Stimulated activated CD8-positive, alpha-beta memory T cell treated with anti-CD3 and anti-CD28 coated beads, Interleukin-4, amount 100 ng/mL, for 24 hours (primary cell): ENCODE measurements around the gene PEAR1.

Source experiments
- DNase-seq: peaks from one replicate; pipeline ENCODE4 v3.0.0-alpha.2; 2020; ENCODE audit warnings: low read depth

PEAR1 gene, protein sequence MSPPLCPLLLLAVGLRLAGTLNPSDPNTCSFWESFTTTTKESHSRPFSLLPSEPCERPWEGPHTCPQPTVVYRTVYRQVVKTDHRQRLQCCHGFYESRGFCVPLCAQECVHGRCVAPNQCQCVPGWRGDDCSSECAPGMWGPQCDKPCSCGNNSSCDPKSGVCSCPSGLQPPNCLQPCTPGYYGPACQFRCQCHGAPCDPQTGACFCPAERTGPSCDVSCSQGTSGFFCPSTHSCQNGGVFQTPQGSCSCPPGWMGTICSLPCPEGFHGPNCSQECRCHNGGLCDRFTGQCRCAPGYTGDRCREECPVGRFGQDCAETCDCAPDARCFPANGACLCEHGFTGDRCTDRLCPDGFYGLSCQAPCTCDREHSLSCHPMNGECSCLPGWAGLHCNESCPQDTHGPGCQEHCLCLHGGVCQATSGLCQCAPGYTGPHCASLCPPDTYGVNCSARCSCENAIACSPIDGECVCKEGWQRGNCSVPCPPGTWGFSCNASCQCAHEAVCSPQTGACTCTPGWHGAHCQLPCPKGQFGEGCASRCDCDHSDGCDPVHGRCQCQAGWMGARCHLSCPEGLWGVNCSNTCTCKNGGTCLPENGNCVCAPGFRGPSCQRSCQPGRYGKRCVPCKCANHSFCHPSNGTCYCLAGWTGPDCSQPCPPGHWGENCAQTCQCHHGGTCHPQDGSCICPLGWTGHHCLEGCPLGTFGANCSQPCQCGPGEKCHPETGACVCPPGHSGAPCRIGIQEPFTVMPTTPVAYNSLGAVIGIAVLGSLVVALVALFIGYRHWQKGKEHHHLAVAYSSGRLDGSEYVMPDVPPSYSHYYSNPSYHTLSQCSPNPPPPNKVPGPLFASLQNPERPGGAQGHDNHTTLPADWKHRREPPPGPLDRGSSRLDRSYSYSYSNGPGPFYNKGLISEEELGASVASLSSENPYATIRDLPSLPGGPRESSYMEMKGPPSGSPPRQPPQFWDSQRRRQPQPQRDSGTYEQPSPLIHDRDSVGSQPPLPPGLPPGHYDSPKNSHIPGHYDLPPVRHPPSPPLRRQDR

DNA sequence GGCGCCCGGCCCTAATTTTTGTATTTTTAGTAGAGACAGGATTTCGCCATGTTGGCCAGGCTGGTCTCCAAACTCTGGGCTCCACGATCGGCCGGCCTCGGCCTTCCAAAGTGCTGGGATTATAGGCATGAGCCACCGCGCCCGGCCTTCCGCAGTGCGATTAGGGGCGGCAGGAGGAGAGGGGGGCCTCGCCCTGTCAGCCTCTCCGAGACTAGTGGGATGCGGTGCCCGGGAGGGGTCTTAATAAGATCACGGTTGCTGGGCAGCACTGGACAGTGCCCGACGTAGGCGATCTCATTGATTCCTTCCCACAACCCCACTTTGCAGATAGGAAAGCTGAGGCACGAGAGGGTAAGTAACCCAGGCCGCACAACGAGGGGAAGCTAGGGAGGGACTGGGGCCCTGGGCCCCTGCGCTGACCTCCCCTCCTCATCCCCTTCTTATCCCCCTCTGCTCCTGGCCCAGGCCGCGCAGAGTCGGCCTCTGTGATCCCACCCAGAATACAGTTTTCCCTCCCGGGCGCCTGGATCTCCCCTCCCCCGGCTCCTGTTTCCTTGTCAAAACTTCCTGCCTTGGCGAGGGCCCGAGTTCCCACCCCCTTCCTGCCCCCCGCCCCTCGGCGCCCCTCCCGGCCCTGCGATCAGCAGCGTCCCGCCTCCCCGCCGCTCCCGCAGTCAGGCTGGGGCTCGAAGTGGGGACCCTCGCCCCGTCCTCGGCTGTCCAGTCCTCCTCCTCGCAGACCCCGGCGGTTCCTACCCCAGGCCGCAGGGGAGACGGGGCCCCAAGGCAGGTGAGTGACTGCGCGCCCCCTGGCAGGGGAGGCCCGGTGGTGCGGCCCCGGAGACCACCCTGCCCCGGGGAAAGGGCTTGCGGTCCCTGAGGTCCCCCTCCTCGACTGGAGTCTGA, at the start of gene PEAR1:
PEAR1 (plus strand) TSS at position 671 of the 906 bp plus-strand sequence. CDS start 10,209 bp downstream, outside the sequence.
- DNase-seq, result no peak

DNA sequence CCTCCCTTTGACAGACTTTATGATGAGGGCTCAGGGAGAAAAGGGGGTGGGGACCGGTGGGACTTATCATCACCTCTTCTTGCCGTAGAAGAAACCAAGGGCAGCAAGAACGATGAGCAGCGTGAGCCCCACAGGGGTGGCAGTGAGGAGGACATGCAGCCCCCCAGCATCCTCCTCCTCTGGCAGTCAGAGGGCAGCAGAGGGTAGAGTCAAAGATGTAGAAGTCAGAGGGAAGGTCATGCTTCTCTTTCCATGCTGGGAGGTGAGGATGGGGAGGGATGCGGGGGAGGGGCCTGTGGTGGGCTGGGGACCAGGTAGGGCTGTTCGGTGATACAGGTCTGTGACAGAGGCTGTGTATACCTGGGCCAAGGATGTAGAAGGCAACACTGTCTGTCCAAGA, 49.4 kb upstream of the PEAR1 start:
- no peak for DNase-seq

DNA sequence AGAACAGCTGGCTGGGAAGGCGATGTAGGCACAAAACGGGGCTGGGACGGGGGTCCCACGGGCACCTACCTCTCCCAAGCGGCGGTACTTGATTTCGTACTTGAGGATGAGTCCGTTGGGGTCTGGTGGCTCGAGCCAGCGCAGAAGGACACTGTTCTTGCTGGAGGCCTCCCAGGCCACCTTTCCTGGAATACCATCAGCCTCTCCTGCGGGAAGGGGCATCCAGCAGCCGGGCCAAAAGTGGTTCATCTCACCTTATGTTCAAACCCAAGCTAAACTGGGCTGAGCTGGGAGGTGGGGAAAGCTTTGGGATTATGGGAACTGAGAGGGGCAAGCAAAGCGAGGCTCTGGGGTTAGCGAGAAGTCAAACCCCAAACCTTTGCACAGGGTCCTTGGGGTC, 48.9 kb upstream of the PEAR1 start:
- no peak for DNase-seq

DNA sequence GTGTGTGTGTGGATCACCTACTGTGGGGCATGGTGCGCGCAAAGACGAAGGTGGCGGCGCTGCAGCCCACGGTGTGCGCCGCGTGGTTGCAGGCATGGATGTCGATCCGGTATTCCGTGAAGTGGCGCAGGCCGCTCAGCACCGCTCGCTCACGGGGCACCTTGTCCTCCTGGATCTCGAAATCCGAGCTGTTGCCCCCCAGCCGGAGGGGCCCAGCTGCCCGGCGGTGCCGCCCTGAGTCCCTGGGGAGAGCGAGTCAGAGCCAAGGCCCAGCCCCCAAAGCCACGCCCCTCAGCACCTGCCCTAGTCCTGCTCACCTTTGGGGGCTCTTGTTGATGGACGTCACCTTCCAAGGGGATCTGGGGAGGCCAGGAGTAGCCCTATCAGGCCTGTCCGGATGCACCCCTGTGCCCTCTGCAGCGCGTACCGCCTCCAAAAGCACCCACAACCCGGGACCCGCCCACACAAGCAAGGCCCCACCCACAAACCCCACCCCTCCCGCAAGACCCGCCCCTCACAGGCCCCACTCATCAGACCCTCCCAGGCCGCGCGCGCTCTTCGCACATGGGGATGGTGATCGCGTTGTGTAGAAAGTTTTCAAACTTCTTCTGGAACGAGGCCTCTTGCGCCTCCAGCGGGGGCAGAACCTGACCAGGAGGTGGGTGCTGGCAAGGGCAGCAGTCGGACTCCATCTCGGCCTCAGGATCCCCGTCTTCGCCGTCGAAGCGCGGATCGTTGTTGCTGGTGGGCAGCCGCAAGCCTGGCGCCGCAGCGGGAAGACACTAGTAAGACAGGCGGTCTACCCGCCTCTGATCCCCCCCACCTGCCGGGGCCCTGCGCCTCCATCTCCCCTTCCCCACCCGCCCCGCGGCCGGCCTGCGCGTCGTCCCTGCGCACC, 48.2 kb upstream of the PEAR1 start:
- DNase-seq, result no peak

DNA sequence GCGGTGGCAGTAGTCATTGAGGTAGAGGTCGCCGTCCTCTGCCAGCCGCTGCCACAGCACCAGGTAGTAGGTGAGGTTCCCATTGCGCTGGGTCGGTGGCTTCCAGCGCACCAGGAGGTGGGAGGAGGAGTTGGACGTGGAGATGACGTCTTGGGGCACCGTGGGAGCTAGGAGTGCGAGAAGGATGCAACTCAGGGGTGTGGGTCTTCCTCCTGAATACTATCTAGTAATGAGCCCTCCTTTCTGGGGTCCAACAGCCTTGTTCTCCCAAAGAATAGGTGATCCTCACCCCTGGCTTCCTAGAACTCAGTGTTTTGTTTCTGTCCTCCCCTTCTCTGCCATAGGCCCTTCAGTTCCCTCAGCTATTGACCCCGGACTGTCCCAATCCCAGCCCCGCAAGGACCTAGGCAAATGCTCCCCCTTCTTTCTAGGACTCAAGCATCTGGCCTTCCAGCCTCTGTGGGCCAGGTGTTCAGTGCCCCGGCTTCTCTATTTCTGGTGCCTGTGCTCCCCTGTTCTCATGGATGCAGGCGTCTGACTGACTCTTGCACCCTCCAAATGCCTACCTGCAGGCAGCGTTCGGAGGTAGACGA, 47.5 kb upstream of the PEAR1 start:
- no peak for DNase-seq

DNA sequence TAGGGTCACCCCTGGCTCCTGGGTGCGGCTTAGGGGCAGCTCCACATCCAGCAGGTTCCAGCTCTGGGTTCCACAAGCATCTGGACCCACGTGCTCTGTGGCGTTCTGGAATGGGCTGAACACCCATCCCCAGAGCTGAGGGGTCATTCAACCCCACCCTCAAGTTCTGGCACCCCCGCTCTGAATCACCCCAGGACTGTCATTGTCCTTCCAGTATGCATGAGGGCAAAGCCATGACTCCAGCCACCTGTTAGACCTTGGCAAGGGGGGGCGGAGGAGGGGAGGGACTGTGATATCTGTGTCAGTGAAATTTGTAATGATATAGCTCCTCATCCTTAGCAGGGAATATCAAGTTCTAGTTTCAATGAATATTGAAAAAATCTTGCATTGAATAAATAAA, 46.9 kb upstream of the PEAR1 start:
- DNase-seq, result no peak

DNA sequence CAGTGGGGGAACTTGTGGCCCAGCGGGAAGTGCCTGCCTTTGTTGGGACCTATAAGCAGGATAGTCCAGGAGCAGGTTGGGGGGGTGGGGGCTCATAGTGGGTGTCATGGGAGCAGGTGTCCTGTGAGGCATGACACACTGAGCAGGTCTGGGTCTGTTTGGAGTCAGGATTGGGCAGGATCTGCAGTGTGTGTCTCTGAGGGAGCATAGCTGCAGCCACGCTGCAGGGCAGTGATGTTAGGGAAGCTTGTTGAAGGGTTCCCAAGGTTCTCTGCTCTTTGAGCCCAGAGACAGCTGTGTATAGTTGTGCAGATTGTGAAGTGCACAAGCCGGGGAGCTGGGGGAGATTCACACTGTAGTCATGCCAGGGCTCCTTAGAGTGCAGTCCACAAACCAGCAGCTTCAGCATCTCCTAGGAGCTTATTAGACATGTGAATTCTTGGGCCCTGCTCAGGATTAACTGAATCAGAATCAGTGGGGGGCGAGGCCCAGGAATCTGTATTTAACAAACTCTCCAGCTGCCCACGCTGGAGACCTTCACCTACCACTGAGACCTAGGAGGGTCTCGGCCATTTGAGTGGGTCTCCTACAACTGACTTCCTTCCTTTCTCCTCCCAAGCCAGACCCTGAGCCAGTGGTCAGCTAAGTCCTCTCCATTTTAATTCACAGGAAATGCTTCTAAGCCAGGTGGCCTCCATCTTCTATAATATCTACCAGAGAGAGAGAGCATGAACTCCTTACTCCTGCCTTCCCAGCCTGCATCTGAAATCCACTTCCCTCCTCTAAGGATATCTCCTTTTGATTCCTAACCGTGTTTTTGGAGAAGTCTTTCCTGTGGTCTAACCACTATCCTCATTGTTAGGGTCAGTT, 45.7 kb upstream of the PEAR1 start:
- no peak for DNase-seq

DNA sequence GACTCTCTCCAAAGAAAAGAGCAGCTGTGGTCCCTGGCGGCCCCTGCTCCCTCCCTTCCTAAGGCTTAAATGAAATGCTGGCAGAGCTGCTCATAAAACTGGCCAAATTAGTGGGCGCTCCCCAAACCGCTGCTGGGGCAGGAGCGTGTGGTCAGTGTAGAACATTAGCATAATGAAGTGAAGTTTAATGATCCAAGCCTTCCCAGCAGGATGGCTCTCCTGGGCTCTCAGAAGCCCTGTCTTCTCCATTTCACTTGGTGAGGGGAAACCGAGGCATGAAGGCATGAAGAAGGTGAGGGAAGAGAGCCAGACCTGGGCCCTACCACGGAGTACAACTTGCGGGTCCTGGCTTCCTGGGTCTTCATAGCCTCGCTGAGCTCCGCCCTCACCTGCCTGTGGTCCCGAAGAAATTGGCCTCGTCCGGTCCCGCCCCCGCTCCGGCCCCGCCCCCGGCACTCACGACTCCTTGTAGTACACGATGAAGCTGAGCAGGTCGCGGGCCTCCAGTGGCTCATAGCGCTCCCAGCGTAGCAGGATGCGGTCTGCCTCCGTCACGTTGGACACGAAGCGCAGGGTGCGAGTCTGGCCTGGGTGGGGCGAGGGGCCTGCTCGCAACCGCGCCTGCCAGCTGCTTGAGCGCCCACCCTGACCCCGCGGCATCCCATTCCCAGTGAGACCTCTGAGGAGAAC, 44.9 kb upstream of the PEAR1 start:
- DNase-seq, result peak; percentile 50

DNA sequence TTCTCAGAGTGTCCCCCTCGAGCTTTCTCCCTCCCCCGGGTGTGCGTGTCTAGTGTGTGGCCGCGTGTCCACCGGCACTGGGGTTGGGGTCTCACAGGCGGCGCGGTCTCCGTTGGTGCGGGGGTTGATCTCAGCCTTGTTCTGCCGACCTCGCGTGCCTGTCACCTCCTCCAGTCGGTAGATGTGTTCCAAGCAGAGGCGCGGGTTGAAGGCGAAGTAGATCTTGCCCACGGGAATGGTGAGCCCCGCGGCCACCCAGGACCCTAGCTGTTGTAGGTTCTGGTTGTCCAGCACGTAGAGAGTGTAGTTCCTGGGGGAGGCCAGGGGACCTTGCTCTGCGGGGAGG, 44.4 kb upstream of the PEAR1 start:
- no peak for DNase-seq

DNA sequence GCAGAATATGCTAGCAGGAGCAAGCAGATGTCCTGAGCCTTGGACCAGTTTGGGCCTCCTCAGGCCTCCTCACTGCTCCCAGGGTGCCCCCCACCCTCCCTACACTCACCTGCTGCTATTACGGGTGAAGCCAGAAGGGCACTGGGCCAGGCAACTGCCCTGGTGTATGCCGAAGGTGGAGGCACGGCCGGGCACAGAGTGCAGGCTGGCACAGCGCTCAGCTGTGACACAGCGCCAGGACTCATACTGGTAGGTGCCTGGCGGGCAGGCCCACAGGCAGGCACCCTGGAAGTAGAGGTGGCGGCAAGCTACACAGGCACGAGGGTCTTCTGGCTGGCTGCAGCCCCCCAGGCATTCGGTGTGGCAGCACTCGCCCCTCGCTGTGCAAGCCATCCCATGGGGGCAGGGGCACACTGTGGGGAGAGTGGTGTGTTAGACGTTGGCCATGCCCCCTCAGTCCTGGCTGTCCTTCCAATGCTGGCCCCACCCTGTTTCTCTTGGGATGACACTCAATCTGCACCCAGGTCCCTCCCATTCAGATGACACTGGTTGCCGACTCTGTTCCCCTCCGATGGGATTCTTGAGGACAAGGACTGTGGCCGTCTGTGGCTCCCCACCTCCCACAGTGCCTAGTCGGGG, 41.6 kb upstream of the PEAR1 start:
- no peak for DNase-seq

DNA sequence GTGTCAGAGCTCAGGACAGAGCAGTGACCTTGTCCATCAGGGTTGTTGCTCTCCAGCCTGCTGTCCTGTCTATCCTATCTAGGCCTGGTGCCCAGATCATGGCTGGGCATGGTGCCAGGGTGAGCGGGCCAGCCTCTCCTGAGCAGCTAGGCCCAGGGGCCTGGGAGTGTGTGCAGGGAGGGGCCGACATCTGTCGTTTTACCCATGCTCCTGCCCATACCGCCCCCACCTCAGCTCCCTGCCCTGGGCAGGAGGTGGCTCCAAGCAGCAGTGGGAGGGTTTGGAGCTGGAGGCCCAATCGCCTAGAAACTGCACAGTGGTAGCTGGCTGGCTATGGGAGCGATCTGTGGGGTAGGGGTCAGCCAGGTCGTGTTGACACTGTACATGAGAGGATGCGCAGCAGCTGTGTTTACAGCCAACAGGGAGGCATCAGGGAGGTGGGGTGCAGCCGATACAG, 41.1 kb upstream of the PEAR1 start:
- DNase-seq, result no peak

DNA sequence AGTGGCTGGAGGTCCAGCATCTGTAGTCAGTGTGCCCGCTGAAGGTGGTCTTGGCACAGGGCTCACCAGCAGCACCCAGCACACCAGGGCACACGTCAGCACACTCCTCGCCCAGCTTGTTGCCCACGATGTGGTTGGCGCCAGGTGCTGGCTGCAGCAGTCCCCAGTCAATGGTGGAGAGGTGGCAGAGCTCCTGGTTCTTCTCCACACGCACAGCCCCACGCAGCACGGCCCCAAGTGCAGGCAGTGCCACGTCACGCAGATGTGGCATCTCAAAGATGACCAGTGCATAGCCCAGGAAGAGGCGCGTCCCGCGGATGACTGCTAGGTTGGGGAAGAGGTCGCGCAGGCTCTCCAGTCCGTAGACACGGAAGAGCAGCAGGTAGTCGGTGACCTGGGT, 39.8 kb upstream of the PEAR1 start:
- DNase-seq, result no peak

DNA sequence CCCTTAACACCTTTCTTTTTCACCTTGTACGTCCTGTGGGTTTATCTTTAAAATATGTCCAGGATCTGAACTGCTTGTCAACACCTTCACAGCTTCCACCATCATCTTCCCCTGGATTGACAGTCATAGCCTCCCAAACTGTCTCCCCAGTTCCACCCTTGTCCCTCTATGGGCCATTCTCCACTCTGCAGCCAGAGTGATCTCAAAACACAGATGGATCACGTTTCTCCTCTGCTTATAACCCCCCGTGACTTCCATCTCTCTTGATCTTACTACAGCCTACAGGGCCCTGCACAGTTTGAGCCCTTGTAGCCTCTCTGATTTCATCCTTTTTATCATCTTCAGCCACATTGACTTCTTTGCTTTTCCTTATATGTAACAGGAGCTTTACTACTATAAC, 38.9 kb upstream of the PEAR1 start:
- no peak for DNase-seq

DNA sequence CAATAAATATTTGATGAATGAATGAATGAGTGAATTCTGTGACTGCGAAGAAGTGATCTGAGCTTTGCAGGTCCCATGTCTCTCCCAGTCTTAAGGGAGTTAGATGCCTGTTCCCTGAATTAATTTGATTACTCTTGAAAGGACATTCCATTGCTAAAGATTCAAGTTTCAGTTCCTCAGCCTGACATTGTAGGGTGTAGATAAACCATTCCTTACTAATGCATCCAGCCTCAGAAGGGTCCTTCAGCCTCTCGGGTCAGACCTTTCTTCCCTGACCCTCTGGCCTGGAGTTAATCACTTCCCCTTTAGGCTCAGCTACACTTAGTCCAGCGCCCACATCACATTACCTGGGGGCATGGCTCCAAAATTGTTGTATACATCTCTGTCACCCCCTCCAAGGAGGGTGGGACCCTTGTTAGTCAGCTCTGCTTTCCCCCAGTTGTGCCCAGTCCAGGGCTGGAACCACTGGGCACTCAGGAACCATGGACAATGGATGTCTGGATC, 37.2 kb upstream of the PEAR1 start:
- DNase-seq, result no peak

DNA sequence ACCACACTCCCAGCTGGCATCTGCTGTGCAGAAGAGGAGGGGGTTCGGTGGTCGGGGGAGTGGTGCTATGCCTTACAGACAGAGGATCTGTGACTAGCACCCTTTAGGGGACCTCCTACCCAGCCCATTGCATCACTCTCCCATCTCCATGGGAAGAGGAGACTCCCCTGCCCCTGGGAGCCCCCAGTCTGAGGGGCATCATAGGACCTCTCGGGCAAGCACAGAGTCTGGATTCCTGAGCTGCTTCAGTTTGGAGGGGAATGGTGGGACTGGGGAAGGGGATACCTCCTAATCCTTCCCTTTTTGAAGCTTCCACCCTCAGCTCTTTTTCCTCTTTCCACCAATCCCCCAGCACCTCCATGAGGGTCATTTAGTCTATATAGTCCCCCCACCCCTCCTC, 36.0 kb upstream of the PEAR1 start:
- no peak for DNase-seq

DNA sequence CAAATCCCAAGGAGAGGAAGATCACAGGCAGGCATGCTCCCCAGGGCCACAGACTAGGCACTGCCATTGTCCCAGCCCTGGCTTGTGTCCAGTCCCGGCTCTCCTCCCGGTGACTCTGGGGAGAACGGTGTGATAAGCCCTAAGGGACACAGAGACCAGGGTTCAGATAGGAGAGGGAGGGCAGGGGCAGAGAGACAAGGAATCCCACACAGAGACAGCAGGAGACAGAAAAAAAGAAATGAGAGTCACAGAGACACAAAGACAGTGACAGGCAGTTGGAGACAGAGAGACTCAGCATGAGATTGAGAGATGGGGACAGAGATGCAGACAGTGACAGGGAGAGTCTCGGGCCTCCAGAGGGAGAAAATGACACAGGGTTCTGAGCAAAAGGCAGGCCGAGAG, 35.0 kb upstream of the PEAR1 start:
- no peak for DNase-seq

DNA sequence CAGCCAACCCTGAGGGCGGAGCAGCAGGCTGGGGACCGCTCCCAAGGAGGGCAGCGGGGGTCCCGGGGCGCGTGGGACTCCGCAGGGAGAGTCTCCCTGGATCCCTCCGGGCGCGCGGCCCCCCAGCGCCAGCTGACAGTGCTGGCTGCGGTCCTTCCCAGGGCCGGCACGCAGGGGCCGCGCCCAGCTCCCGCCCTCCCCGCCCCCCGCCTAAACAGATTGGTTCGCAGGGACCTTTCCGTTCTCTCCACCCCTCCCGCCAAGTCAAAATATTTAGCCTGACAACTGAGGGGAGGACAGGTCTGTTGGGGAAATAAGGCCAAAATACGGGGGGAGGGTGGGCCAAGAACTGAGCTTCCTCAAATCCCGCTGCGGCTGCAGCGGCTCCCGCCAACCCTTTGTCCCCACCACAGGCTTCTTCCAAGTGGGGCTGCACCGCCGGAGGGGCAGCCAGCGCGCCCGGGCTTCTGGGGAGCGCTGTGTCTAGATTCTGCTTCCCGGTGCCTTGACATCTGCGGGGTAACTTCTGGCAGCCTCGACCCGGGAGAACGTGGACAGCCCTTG, 34.5 kb upstream of the PEAR1 start, which contains the start of gene INSRR:
INSRR (minus strand) TSS at position 159 of the 564 bp plus-strand sequence. CDS start 496 bp downstream, outside the sequence.
- DNase-seq, result no peak
